HG02588 (cell line): ENCODE measurements around the gene SLC22A5.

Experiments
- ATAC-seq: cut with Tn5 transposase; IDR thresholded peaks from one replicate; pipeline ENCODE4 v1.9.1; 2021; ENCODE audit warnings: mild to moderate bottlenecking, moderate library complexity; ENCODE audit not compliant: unreplicated experiment

The SLC22A5 gene

DNA sequence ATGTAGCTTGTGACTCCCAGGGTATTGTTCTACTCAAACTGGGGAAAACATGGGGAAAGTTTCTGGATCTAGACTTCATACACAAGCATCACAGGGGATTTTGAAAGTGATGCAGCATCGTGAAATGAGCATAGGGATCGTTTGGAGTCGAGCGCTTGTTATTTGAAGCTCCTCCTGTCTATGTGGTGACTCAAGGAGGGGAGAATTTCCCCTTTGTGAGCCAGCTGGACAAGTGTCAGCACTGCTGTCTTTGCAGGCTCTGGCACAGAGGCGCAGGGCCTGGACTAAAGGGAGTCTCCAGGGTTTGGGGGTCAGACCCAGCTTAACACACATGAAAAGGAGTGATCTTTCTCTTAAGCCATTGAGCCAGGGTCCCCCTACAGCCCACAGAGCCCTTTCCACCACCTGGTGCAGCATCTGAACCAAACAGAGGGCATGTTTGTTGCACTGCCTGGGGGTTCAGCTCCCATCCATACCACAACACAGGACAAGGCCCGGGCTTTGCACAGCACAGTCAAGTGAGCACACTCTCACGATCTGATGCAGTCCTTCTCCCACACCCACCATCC, 70.1 kb downstream of the SLC22A5 start:
- no peak for ATAC-seq

DNA sequence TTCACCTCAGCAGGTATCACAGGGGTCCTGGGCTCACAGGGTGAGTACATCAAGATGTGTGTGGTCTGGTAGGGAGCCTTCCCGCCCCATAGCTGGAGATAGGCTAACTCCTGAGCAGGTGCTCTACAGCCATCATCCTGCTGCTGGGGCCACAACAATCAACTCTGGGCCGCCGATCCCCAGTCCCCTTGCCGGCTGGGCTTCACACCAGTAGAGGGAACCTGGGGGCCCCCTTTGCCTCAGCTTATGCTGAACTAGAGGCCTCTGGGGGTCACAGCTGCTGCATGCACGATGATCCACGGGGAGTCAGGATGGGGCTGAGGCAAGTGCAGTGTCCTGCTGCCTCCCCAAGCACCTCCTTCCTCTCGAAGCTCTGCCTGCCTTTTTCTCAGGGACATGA, 74.6 kb downstream of the SLC22A5 start:
- ATAC-seq: no peak
